GM19328 (cell line): Measurements from ENCODE around the gene MRFAP1.
"Not testable (repeated sequence)": the region's sequence is repeated elsewhere in the genome, so short reads cannot be mapped to it uniquely, and the experiment has no call there.

Source experiments
- ATAC-seq: cut with Tn5 transposase; IDR thresholded peaks from one replicate; pipeline ENCODE4 v1.9.1; 2021; ENCODE audit warnings: mild to moderate bottlenecking, moderate library complexity; ENCODE audit not compliant: unreplicated experiment

MRFAP1 gene

GRCh38 chr4:6610856-6611430 is 29.5 kb upstream of the MRFAP1 start:
- no peak for ATAC-seq

- no peak for ATAC-seq
Measured at GRCh38 chr4:6612961-6613675, 27.4 kb upstream of the MRFAP1 start.

- no peak for ATAC-seq
Measured at GRCh38 chr4:6613676-6614651, 26.5 kb upstream of the MRFAP1 start.

GRCh38 chr4:6614701-6615230 is 25.7 kb upstream of the MRFAP1 start:
- ATAC-seq = no peak

- ATAC-seq = no peak
Measured at GRCh38 chr4:6616087-6616995, 24.1 kb upstream of the MRFAP1 start.

- no peak for ATAC-seq
Measured at GRCh38 chr4:6617246-6617645, 23.2 kb upstream of the MRFAP1 start.

GRCh38 chr4:6618386-6619115 is 21.9 kb upstream of the MRFAP1 start:
- ATAC-seq = no peak

GRCh38 chr4:6619116-6619465 is 21.4 kb upstream of the MRFAP1 start:
- no peak for ATAC-seq

- no peak for ATAC-seq
Measured at GRCh38 chr4:6619466-6620255, 20.8 kb upstream of the MRFAP1 start.

- no peak for ATAC-seq
Measured at GRCh38 chr4:6620296-6620695, 20.2 kb upstream of the MRFAP1 start.

- no peak for ATAC-seq
Measured at GRCh38 chr4:6620891-6621555, 19.5 kb upstream of the MRFAP1 start.

GRCh38 chr4:6621556-6621927 is 18.9 kb upstream of the MRFAP1 start:
- no peak for ATAC-seq

- ATAC-seq = no peak
Measured at GRCh38 chr4:6622744-6623143, 17.7 kb upstream of the MRFAP1 start.

GRCh38 chr4:6625256-6625655 is 15.2 kb upstream of the MRFAP1 start:
- ATAC-seq = no peak

- ATAC-seq = no peak
Measured at GRCh38 chr4:6626066-6626465, 14.4 kb upstream of the MRFAP1 start.

- no peak for ATAC-seq
Measured at GRCh38 chr4:6627832-6628231, 12.7 kb upstream of the MRFAP1 start.

GRCh38 chr4:6628484-6628883 is 12.0 kb upstream of the MRFAP1 start:
- ATAC-seq = not testable (repeated sequence)

- ATAC-seq = no peak
Measured at GRCh38 chr4:6632125-6632524, 8.4 kb upstream of the MRFAP1 start.
